WERI-Rb-1 (cell line): Measurements from ENCODE around the gene MBTPS2.
"Not testable (repeated sequence)": the region's sequence is repeated elsewhere in the genome, so short reads cannot be mapped to it uniquely, and the experiment has no call there.

ENCODE experiments used
- DNase-seq: peaks from one replicate; pipeline ENCODE4 v3.0.0-alpha.2; 2020
- H3K27ac ChIP-seq: fragments of 250-450 bp; sonication (Bioruptor Pico); 2 replicates; pipeline ENCODE4 v1.5.1; 2020; ENCODE audit warnings: mild to moderate bottlenecking, moderate library complexity
- H3K27me3 ChIP-seq: fragments of 250-450 bp; sonication (Bioruptor Pico); 2 replicates; pipeline ENCODE4 v1.5.1; 2021; ENCODE audit warnings: mild to moderate bottlenecking, low read depth, moderate library complexity; ENCODE audit not compliant: insufficient read depth, severe bottlenecking
- H3K36me3 ChIP-seq: fragments of 250-450 bp; sonication (Bioruptor Pico); 2 replicates; pipeline ENCODE4 v1.5.1; 2020; ENCODE audit warnings: mild to moderate bottlenecking, moderate library complexity
- H3K4me3 ChIP-seq: 2 replicates; pipeline ENCODE4 v1.5.1; 2011; ENCODE audit warnings: low read depth, mild to moderate bottlenecking, control low read depth, low read length
- H3K9me3 ChIP-seq: fragments of 250-450 bp; sonication (Bioruptor Pico); 2 replicates; pipeline ENCODE4 v1.5.1; 2021; ENCODE audit warnings: mild to moderate bottlenecking, moderate library complexity; ENCODE audit not compliant: severe bottlenecking
- TF ChIP-seq, protein P1 (sequence below): IDR thresholded peaks from 2 replicates; pipeline ENCODE4 v1.5.1; 2011; ENCODE audit warnings: low read depth, mild to moderate bottlenecking, control low read depth, inconsistent platforms, low read length

MBTPS2 gene

DNA sequence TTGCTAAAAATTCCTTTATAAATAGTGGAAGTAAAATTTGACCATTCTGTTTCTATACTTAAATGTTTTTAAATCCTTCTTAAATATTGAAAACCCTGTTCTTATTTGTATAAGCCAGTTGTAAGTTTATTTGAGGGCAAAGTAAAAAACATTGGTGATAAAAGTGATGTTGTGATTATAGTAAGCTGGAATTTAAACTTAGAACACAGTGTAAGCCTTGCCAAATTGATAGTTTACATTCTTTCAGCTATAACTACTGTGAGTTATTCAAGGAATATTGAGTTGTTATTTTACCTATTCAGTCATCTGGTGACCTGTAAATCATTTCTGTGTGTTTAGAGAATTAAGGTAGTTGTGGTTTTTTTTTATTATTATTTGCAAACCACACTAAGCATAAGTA is 26.0 kb downstream of the MBTPS2 start:
- no peak for DNase-seq
- no peaks in the 10 kb centered on the region for H3K36me3 ChIP-seq
- H3K27me3 ChIP-seq: no peaks in the 10 kb centered on the region
- TF ChIP-seq, protein P1, sequence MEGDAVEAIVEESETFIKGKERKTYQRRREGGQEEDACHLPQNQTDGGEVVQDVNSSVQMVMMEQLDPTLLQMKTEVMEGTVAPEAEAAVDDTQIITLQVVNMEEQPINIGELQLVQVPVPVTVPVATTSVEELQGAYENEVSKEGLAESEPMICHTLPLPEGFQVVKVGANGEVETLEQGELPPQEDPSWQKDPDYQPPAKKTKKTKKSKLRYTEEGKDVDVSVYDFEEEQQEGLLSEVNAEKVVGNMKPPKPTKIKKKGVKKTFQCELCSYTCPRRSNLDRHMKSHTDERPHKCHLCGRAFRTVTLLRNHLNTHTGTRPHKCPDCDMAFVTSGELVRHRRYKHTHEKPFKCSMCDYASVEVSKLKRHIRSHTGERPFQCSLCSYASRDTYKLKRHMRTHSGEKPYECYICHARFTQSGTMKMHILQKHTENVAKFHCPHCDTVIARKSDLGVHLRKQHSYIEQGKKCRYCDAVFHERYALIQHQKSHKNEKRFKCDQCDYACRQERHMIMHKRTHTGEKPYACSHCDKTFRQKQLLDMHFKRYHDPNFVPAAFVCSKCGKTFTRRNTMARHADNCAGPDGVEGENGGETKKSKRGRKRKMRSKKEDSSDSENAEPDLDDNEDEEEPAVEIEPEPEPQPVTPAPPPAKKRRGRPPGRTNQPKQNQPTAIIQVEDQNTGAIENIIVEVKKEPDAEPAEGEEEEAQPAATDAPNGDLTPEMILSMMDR: no peak
- H3K9me3 ChIP-seq: no peaks in the 10 kb centered on the region
- no peak overlapping the region for H3K4me3 ChIP-seq
- no peak overlapping the region for H3K27ac ChIP-seq

- no peaks in the 10 kb centered on the region for H3K36me3 ChIP-seq
- no peak for DNase-seq
Measured at GRCh38 chrX:21870494-21870893, 31.1 kb downstream of the MBTPS2 start.

GRCh38 chrX:21873063-21873775 is 33.8 kb downstream of the MBTPS2 start:
- TF ChIP-seq, protein P1: no peak
- no peaks in the 10 kb centered on the region for H3K9me3 ChIP-seq
- no peak overlapping the region for H3K27ac ChIP-seq
- H3K27me3 ChIP-seq: peaks cover 3% of the 10 kb centered on the region
- DNase-seq: no peak
- no peaks in the 10 kb centered on the region for H3K36me3 ChIP-seq
- no peak overlapping the region for H3K4me3 ChIP-seq

More at GRCh38 chrX:21870494-21870893, 31.1 kb downstream of the MBTPS2 start:
- TF ChIP-seq, protein P1: no peak
- Histone ChIP-seq H3K4me3 (no peak overlapping the region), H3K27me3 (peaks cover under 1% of the 10 kb centered on the region), H3K9me3 (no peaks in the 10 kb centered on the region), H3K27ac (no peak overlapping the region)

GRCh38 chrX:21874182-21874581 is 34.8 kb downstream of the MBTPS2 start:
- H3K4me3 ChIP-seq, H3K9me3 ChIP-seq, H3K36me3 ChIP-seq, H3K27ac ChIP-seq, DNase-seq, H3K27me3 ChIP-seq: not testable (repeated sequence)

- H3K27me3 ChIP-seq: peaks cover 3% of the 10 kb centered on the region
- DNase-seq: no peak
- no peaks in the 10 kb centered on the region for H3K36me3 ChIP-seq
- TF ChIP-seq, protein P1: no peak
- H3K9me3 ChIP-seq: no peaks in the 10 kb centered on the region
- no peak overlapping the region for H3K4me3 ChIP-seq
- no peak overlapping the region for H3K27ac ChIP-seq
Measured at GRCh38 chrX:21875013-21875412, 35.6 kb downstream of the MBTPS2 start.

DNA sequence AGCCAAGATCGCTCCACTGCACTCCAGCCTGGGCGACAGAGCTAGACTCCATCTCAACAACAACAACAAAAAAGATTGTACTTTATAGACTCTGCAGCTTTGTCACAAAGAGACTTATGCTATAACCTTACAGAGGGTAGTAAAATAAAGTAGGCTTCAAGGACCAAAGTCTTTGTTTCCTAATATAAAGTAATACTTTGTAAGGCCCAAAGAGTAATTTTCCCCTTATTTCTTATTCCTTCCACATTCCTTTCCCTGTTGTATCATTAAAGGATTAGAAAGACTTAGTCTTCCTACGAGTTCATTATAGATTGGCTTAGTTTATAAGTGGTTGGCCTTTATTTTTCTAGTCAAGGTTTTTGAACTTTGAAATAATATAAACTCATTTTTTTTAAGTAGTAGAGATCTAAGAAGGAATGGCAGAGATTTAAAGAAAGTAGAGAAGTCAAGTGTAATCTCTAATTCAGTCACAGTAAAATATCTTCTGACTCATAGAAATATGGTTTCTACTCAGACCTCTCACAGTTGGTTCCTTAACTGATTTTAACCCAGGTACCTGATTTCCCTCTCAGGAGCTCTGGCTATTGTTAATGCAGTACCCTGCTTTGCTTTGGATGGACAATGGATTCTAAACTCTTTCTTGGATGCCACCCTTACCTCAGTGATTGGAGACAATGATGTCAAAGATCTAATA is 42.6 kb downstream of the MBTPS2 start:
- Histone ChIP-seq H3K27me3 (peaks cover 2% of the 10 kb centered on the region), H3K9me3 (no peaks in the 10 kb centered on the region), H3K36me3 (no peaks in the 10 kb centered on the region), H3K27ac (no peak overlapping the region), H3K4me3 (no peak overlapping the region)
- TF ChIP-seq, protein P1: no peak
- no peak for DNase-seq
